SU-DHL-6 (cell line): Measurements from ENCODE around the gene TMPRSS12.

ENCODE experiments used
- H2AFZ ChIP-seq: fragments of 200-600 bp; sonication (generic); 2 replicates; pipeline ENCODE4 v1.6.1; 2014; ENCODE audit warnings: low read depth, mild to moderate bottlenecking, moderate library complexity, mixed read lengths, antibody characterized with exemption, low read length; ENCODE audit not compliant: severe bottlenecking
- H3F3A ChIP-seq: fragments of 200-600 bp; shearing (Covaris generic); 2 replicates; pipeline ENCODE4 v1.6.0; 2016; ENCODE audit warnings: antibody characterized with exemption, mild to moderate bottlenecking; ENCODE audit not compliant: insufficient read depth
- H3K27ac ChIP-seq: fragments of 200-600 bp; sonication (generic); 2 replicates; pipeline ENCODE4 v1.5.1; 2016; ENCODE audit warnings: low read depth, mild to moderate bottlenecking, low read length, moderate library complexity, mixed read lengths
- H3K27me3 ChIP-seq: fragments of 200-600 bp; sonication (generic), shearing (Covaris generic); 2 replicates; pipeline ENCODE4 v1.6.0; 2014; ENCODE audit warnings: mild to moderate bottlenecking, low read length
- H3K36me3 ChIP-seq: fragments of 200-600 bp; sonication (generic); 2 replicates; pipeline ENCODE4 v1.6.1; 2014; ENCODE audit warnings: mild to moderate bottlenecking, low read length, mixed read lengths
- H3K4me2 ChIP-seq: fragments of 300-600, 200-600 bp; shearing (Covaris generic), sonication (generic); 2 replicates; pipeline ENCODE4 v1.6.0; 2014; ENCODE audit warnings: low read length, low read depth, mild to moderate bottlenecking; ENCODE audit not compliant: poor library complexity, severe bottlenecking
- H3K4me3 ChIP-seq: fragments of 200-600 bp; sonication (generic); 2 replicates; pipeline ENCODE4 v1.5.1; 2014; ENCODE audit warnings: antibody characterized with exemption, low read length, mild to moderate bottlenecking, mixed read lengths; ENCODE audit not compliant: insufficient read depth, poor library complexity, severe bottlenecking
- H3K79me2 ChIP-seq: fragments of 200-600 bp; sonication (generic); 2 replicates; pipeline ENCODE4 v1.6.1; 2014; ENCODE audit warnings: mild to moderate bottlenecking, low read length, moderate library complexity; ENCODE audit not compliant: insufficient read depth
- H3K9ac ChIP-seq: fragments of 200-600 bp; sonication (generic); 2 replicates; pipeline ENCODE4 v1.7.0; 2014; ENCODE audit warnings: mild to moderate bottlenecking, low read length
- H3K9me2 ChIP-seq: fragments of 200-600 bp; sonication (generic); replicated peaks from 2 replicates; pipeline ENCODE4 v1.6.1; 2014; ENCODE audit warnings: low read length; ENCODE audit not compliant: insufficient read depth
- H3K9me3 ChIP-seq: fragments of 200-600 bp; sonication (generic); 2 replicates; pipeline ENCODE4 v1.6.1; 2014; ENCODE audit warnings: low read length, mixed read lengths; ENCODE audit not compliant: insufficient read depth
- H4K20me1 ChIP-seq: fragments of 200-600 bp; sonication (generic); 2 replicates; pipeline ENCODE4 v1.6.1; 2014; ENCODE audit warnings: low read depth, mild to moderate bottlenecking, antibody characterized with exemption, low read length, moderate library complexity, mixed read lengths
- EZH2phosphoT487 ChIP-seq: fragments of 200-600 bp; sonication (generic), shearing (Covaris generic); conservative IDR thresholded peaks from 2 replicates; pipeline ENCODE4 v1.6.1; 2018; ENCODE audit warnings: mild to moderate bottlenecking, antibody characterized with exemption, low read length, moderate library complexity, mixed read lengths
- TF ChIP-seq, protein P1 (sequence below): fragments of 200-600 bp; sonication (generic); IDR thresholded peaks from one replicate; pipeline ENCODE4 v1.5.1; 2017; ENCODE audit warnings: antibody characterized with exemption, mild to moderate bottlenecking, low read length, moderate library complexity; ENCODE audit not compliant: insufficient read depth, poor library complexity, severe bottlenecking

The TMPRSS12 gene

DNA sequence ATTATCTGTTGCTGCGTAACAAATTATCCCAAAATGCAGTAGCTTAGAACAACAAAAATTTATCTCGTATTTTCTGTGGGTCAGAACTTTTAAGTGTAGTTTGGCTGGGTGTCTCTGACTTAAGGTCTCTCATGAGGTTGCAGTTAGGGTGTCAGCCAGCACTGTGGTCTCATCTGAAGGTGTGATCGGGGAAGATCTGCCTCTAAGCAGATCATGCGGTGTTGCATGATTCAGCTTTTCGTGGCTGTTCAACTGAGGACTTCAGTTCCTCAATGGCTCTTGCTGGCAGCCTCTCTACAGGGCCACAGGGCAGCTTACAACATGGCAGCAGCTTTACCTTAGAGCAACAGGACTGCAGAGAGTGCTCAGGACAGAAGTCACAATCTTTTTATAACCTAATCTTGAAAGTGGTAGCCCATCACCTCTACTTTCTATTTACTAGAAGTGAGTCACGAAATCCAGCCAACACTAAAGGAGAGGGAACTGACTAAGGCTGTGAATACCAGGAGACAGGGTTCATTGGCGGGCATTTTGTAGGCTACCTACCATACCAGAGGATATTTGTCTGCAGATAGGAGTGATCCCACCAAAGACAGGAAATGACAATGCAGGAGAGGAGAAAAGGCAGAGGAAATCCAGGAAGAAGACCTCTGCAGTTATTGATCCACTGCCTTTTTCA, 1.8 kb upstream of the TMPRSS12 start:
- Histone ChIP-seq H3K79me2 (no peaks in the 10 kb centered on the region), H3K4me3 (no peak overlapping the region), H3K36me3 (no peaks in the 10 kb centered on the region), H3F3A (no peaks in the 10 kb centered on the region), H3K9me3 (no peaks in the 10 kb centered on the region), H3K9me2 (no peaks in the 10 kb centered on the region), H2AFZ (no peak overlapping the region), H3K4me2 (no peak overlapping the region), H3K9ac (no peak overlapping the region), H4K20me1 (no peaks in the 10 kb centered on the region), H3K27me3 (no peaks in the 10 kb centered on the region), H3K27ac (no peak overlapping the region)
- TF ChIP-seq, protein P1, sequence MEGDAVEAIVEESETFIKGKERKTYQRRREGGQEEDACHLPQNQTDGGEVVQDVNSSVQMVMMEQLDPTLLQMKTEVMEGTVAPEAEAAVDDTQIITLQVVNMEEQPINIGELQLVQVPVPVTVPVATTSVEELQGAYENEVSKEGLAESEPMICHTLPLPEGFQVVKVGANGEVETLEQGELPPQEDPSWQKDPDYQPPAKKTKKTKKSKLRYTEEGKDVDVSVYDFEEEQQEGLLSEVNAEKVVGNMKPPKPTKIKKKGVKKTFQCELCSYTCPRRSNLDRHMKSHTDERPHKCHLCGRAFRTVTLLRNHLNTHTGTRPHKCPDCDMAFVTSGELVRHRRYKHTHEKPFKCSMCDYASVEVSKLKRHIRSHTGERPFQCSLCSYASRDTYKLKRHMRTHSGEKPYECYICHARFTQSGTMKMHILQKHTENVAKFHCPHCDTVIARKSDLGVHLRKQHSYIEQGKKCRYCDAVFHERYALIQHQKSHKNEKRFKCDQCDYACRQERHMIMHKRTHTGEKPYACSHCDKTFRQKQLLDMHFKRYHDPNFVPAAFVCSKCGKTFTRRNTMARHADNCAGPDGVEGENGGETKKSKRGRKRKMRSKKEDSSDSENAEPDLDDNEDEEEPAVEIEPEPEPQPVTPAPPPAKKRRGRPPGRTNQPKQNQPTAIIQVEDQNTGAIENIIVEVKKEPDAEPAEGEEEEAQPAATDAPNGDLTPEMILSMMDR: no peak

DNA sequence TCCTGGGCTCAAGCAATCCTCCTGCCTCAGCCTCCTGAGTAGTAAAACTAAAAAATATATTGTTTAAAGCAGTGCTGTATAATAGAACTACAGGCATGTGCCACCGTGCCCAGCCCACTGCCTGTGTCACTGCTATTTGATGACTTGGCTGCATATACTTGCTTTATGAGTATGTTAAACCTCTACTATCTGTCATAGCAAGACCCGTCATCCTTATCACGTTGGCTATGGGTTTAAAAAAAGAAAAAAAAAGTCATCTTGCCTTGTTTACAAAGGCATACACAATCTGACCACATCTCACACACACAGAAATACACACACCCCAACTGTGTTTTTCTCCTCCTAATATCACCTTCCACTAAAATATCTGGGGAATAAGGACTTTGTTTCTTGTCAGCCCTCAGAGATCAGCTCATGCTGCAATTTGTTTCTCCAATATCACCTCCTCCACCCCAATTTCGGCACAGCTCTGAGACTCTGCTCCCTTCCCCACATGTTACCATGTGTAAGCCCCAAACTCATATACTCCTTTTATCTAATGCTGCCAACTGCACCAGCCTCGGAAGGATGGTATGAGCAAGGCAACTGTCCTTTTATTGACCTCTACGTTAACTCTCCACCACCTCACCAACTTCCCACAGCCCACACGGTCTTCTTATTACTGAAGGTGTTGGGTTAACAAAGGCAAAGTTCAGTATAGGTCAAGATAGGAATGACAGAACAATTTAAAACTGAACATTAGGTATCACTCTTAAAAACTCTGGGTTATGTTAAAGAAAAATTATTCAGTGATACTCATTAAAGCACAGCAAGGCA, 802 bp upstream of the TMPRSS12 start:
- H3K9me2 ChIP-seq: no peaks in the 10 kb centered on the region
- no peaks in the 10 kb centered on the region for H3K36me3 ChIP-seq
- H3K4me2 ChIP-seq: no peak overlapping the region
- no peak overlapping the region for H3K27ac ChIP-seq
- H2AFZ ChIP-seq: no peak overlapping the region
- H4K20me1 ChIP-seq: no peaks in the 10 kb centered on the region
- H3K4me3 ChIP-seq: no peak overlapping the region
- H3K79me2 ChIP-seq: no peaks in the 10 kb centered on the region
- no peaks in the 10 kb centered on the region for H3F3A ChIP-seq
- H3K27me3 ChIP-seq: no peaks in the 10 kb centered on the region
- no peak for TF ChIP-seq EZH2phosphoT487
- TF ChIP-seq, protein P1: no peak
- no peak overlapping the region for H3K9ac ChIP-seq
- no peaks in the 10 kb centered on the region for H3K9me3 ChIP-seq

DNA sequence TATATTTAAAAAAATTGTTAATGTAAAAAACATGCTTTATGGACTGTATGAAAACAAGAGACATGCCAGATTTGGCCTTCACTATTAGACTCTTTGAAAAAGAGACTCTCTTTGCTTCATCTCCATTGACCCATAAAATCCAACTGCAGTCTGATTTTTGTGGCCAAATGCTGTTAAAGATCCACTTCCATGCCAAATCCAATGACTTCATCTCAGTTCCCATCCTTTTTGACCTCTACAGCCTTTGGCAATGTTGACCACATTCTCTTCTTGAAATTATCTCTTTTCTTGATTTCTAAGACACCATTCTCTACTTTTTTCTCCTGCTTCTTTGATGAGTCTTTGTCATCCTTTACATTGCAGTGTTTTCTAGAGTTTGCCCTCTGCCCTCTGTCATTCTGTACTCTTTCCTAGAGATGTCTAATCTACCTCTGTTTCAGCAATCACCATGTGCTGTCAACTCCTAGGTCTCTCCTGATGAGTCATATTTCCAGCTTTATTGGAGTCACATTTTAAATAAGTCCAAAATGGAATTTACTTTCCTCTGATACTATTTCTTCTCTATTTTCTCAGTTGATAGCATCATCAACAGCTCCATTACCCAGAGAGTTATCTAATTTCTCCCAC, 2.4 kb downstream of the TMPRSS12 start:
- H3K27ac ChIP-seq: no peak overlapping the region
- no peaks in the 10 kb centered on the region for H3K9me2 ChIP-seq
- H3K9me3 ChIP-seq: no peaks in the 10 kb centered on the region
- no peaks in the 10 kb centered on the region for H4K20me1 ChIP-seq
- H2AFZ ChIP-seq: no peak overlapping the region
- H3K9ac ChIP-seq: no peak overlapping the region
- no peak overlapping the region for H3K4me2 ChIP-seq
- no peaks in the 10 kb centered on the region for H3F3A ChIP-seq
- H3K79me2 ChIP-seq: no peaks in the 10 kb centered on the region
- H3K27me3 ChIP-seq: no peaks in the 10 kb centered on the region
- H3K4me3 ChIP-seq: no peak overlapping the region
- H3K36me3 ChIP-seq: no peaks in the 10 kb centered on the region
- TF ChIP-seq EZH2phosphoT487: no peak
- TF ChIP-seq, protein P1: no peak
